RWPE1 (cell line): Measurements from ENCODE around the gene EXOC2.
"Not testable (repeated sequence)": the region's sequence is repeated elsewhere in the genome, so short reads cannot be mapped to it uniquely, and the experiment has no call there.

Source experiments
- CTCF ChIA-PET: fragments of 350-600 bp; sonication (Branson Sonifier 250); formaldehyde crosslinking; extraction: SDS; loops from one replicate; lab custom pipeline; 2021; lab: Yijun Ruan, JAX
- POLR2A ChIA-PET: fragments of 400-600 bp; formaldehyde crosslinking; extraction: SDS; loops from one replicate; lab custom pipeline; 2020; ENCODE audit warnings: antibody characterized with exemption; ENCODE audit not compliant: low non-redundant PET; lab: Yijun Ruan, JAX
- DNase-seq: peaks from one replicate; pipeline ENCODE4 v3.0.0; 2012; ENCODE audit warnings: low spot score
- H3K27ac ChIP-seq: fragments of 450-650 bp; 2 replicates; pipeline ENCODE4 v1.5.1; 2017
- CTCF ChIP-seq: fragments of 450-650 bp; conservative IDR thresholded peaks from 2 replicates; pipeline ENCODE4 v1.5.1; 2017; ENCODE audit warnings: low read depth, mild to moderate bottlenecking

The EXOC2 gene

GRCh38 chr6:571892-572291 lies 121.0 kb downstream of the EXOC2 start:
- no peak overlapping the region for H3K27ac ChIP-seq
- POLR2A ChIA-PET: no interaction called here
- no peak for DNase-seq
- CTCF ChIA-PET: interaction anchor here (0.6 kb wide), 1 partner anchor 19 kb away, joined by 4 read pairs; no protein-coding TSS in a partner anchor
- no peak for TF ChIP-seq CTCF

- TF ChIP-seq CTCF: no peak
- ChIA-PET POLR2A (no interaction called here), CTCF (no interaction called here)
- no peak overlapping the region for H3K27ac ChIP-seq
- DNase-seq: no peak
These were observed 122.1 kb downstream of the EXOC2 start for GRCh38 chr6:570825-571224.

GRCh38 chr6:568954-569523 lies 123.9 kb downstream of the EXOC2 start:
- no peak for DNase-seq
- ChIA-PET CTCF (no interaction called here), POLR2A (no interaction called here)
- no peak for TF ChIP-seq CTCF
- no peak overlapping the region for H3K27ac ChIP-seq

GRCh38 chr6:568085-568484 lies 124.9 kb downstream of the EXOC2 start:
- CTCF ChIA-PET: no interaction called here
- TF ChIP-seq CTCF: no peak
- no peak overlapping the region for H3K27ac ChIP-seq
- POLR2A ChIA-PET: no interaction called here
- DNase-seq: no peak

- POLR2A ChIA-PET: no interaction called here
These were observed 129.1 kb downstream of the EXOC2 start for GRCh38 chr6:563863-564262.

GRCh38 chr6:562052-562676 lies 130.8 kb downstream of the EXOC2 start:
- TF ChIP-seq CTCF: no peak
- CTCF ChIA-PET: interaction anchor here (0.6 kb wide), 1 partner anchor 160 kb away, joined by 3 read pairs; no protein-coding TSS in a partner anchor
- H3K27ac ChIP-seq: 0 out of 2 replicates have a peak overlapping the region, but pooled peaks have one; percentile 28
- POLR2A ChIA-PET: no interaction called here
- no peak for DNase-seq

More at GRCh38 chr6:563863-564262, 129.1 kb downstream of the EXOC2 start:
- no peak overlapping the region for H3K27ac ChIP-seq
- CTCF ChIA-PET: interaction anchor here (0.6 to 1.2 kb wide), 3 partner anchors 54 to 960 kb away, joined by 3 read pairs; no protein-coding TSS in a partner anchor
- DNase-seq: no peak
- TF ChIP-seq CTCF: no peak

- DNase-seq: peak; percentile 19
- peak overlapping the region; percentile 28; the same call in 1 of the 2 replicates for H3K27ac ChIP-seq
- CTCF ChIA-PET, POLR2A ChIA-PET: not testable (repeated sequence)
These were observed 131.6 kb downstream of the EXOC2 start for GRCh38 chr6:561335-561734.
